Thyroid gland (tissue), 4 donors: ENCODE measurements around the gene SHLD2. TPM values are rescaled to one million over a fixed set of nuclear protein-coding genes. Genes with fewer than 3 reads are reported as not detected.

Source experiments
- DNase-seq, 2 donors: peaks; one replicate each; pipeline ENCODE4 v3.0.0-alpha.2; 2019
- H3K27ac ChIP-seq, 3 donors: fragments of 200-600 bp; sonication (generic); 1 replicate in 2 of 3; 2 replicates in 1 of 3; pipeline ENCODE4 v1.5.1; 2016 to 2019; ENCODE audit warnings: mild to moderate bottlenecking in 1 of 3, moderate library complexity in 1 of 3
- H3K27me3 ChIP-seq: fragments of 200-600 bp; sonication (generic); one replicate; pipeline ENCODE4 v1.5.1; 2019
- H3K36me3 ChIP-seq, 2 donors: fragments of 200-600 bp; sonication (generic); one replicate each; pipeline ENCODE4 v1.5.1; 2016 to 2019
- H3K4me1 ChIP-seq, 2 donors: fragments of 200-600 bp; sonication (generic); one replicate each; pipeline ENCODE4 v1.5.1; 2017 to 2019
- H3K4me3 ChIP-seq, 3 donors: fragments of 200-600 bp; sonication (generic); replicated peaks in 1 of 3; 1 replicate in 2 of 3; 2 replicates in 1 of 3; pipeline ENCODE4 v1.5.1; 2016; ENCODE audit warnings: mild to moderate bottlenecking in 1 of 3
- H3K9me3 ChIP-seq: fragments of 200-600 bp; sonication (generic); one replicate; pipeline ENCODE4 v1.5.1; 2017
- CTCF ChIP-seq, 6 experiments: fragments of 200-600 bp in 3 of 6; fragments of 450-650 bp in 3 of 6; sonication (generic) in 3 of 6; IDR thresholded peaks; one replicate each; pipeline ENCODE4 v1.5.1; 2016 to 2019; ENCODE audit warnings: antibody characterized with exemption in 6 of 6, mild to moderate bottlenecking in 2 of 6, inconsistent platforms in 1 of 6, moderate library complexity in 1 of 6
- POLR2A ChIP-seq, 2 donors: fragments of 450-650 bp; IDR thresholded peaks; one replicate each; pipeline ENCODE4 v1.6.1; 2017; ENCODE audit warnings: antibody characterized with exemption in 2 of 2, mild to moderate bottlenecking in 2 of 2, moderate library complexity in 1 of 2
- WGBS, 2 donors: methylation state at CpG; one replicate each; pipeline ENCODE4 v1.1.5; 2017; 5-methylcytosine and 5-hydroxymethylcytosine counted together
- intact Hi-C: fragments of 100-400 bp; cut with DNase I; formaldehyde crosslinking; loops from one replicate; pipeline ENCODE4 v1.15.1; 2023
- total RNA-seq, 4 donors: library from RNA; depleted of rRNA; stranded (reverse); fragments of >200 nt; gene quantifications; one replicate each; pipeline ENCODE4 v1.2.3, GENCODE V29; 2016

The SHLD2 gene
- 10 to 100 TPM; 60.8 to 71.9 (median 63.6) TPM for total RNA-seq

GRCh38 chr10:87094373-87095235 is at the start of gene SHLD2, which contains the start of gene GLUD1:
Gene SHLD2, plus strand, starts transcription at chr10:87095206. Its CDS starts 56,149 bp downstream, at chr10:87151355.
Gene GLUD1, minus strand, starts transcription at chr10:87094843. Its CDS starts 74 bp downstream, at chr10:87094769.
- intact Hi-C loops: loop anchor here (10.0 kb wide), 1 partner anchor 130 kb away; the partner anchor contains the start of gene ADIRF
- peak within 1 kb of the TSS; percentile 60 to 78 (median 65) for H3K4me3 ChIP-seq
- TF ChIP-seq CTCF (IDR thresholded peaks at IDR 0.05) (peak in 1 of 6 experiments; percentile 9), POLR2A (IDR thresholded peaks at IDR 0.05) (peak; percentile 63 to 89)
- H3K27ac ChIP-seq: peak within 1 kb of the TSS; percentile 96 to 98 (median 98)
- peak; percentile 94 to 95 for DNase-seq
- peaks cover 31 to 34% of the 10 kb centered on the region in 2 donors for H3K4me1 ChIP-seq
- H3K9me3 ChIP-seq: no peaks in the 10 kb centered on the region
- H3K27me3 ChIP-seq: no peaks in the 10 kb centered on the region
- 1% methylated on average over 37 of the region's 111 CpGs; no CpG with 5 or more reads in 1 of the 2 donors for WGBS, 2 donors
- no peaks in the 10 kb centered on the region for H3K36me3 ChIP-seq

- Histone ChIP-seq H3K27me3 (no peaks in the 10 kb centered on the region), H3K36me3 (peaks cover 19 to 26% of the 10 kb centered on the region in 2 donors), H3K27ac (no peak overlapping the region), H3K9me3 (no peaks in the 10 kb centered on the region), H3K4me1 (no peaks in the 10 kb centered on the region), H3K4me3 (no peak overlapping the region)
- TF ChIP-seq CTCF (IDR thresholded peaks at IDR 0.05) (no peak), POLR2A (IDR thresholded peaks at IDR 0.05) (no peak)
- no peak for DNase-seq
- intact Hi-C loops: no loop called here
- WGBS, 2 donors: 97 to 99% methylated on average over 6 of the region's 6 CpGs
Observed at GRCh38 chr10:87045434-87045938, 49.5 kb upstream of the SHLD2 start.

GRCh38 chr10:87053111-87053510 is 41.9 kb upstream of the SHLD2 start:
- no peaks in the 10 kb centered on the region for H3K4me1 ChIP-seq
- H3K27me3 ChIP-seq: no peaks in the 10 kb centered on the region
- intact Hi-C loops: no loop called here
- 61 to 89% methylated on average over 3 of the region's 3 CpGs for WGBS, 2 donors
- peaks cover 51 to 60% of the 10 kb centered on the region in 2 donors for H3K36me3 ChIP-seq
- TF ChIP-seq CTCF (IDR thresholded peaks at IDR 0.05): no peak
- TF ChIP-seq POLR2A (IDR thresholded peaks at IDR 0.05): no peak
- H3K9me3 ChIP-seq: no peaks in the 10 kb centered on the region
- no peak for DNase-seq
- no peak overlapping the region for H3K27ac ChIP-seq
- no peak overlapping the region for H3K4me3 ChIP-seq

- intact Hi-C loops: no loop called here
- H3K36me3 ChIP-seq: peaks cover 56 to 60% of the 10 kb centered on the region in 2 donors
- 95% methylated on average over 7 of the region's 7 CpGs for WGBS, 2 donors
- no peaks in the 10 kb centered on the region for H3K9me3 ChIP-seq
- DNase-seq: no peak
- no peaks in the 10 kb centered on the region for H3K27me3 ChIP-seq
- H3K4me3 ChIP-seq: no peak overlapping the region
- TF ChIP-seq POLR2A (IDR thresholded peaks at IDR 0.05) (no peak), CTCF (IDR thresholded peaks at IDR 0.05) (no peak)
- no peak overlapping the region for H3K27ac ChIP-seq
- H3K4me1 ChIP-seq: no peaks in the 10 kb centered on the region
Observed at GRCh38 chr10:87053577-87054181, 41.3 kb upstream of the SHLD2 start.
